ENCODE data around the gene RPS27L. TPM values are rescaled to one million over a fixed set of nuclear protein-coding genes. Genes with fewer than 3 reads are reported as not detected.

Gene RPS27L
- total RNA-seq, 1 donor from 2014 or later, result 77.8 TPM

- no peak for DNase-seq (ENCODE audit: low spot score)
These were observed 31.1 kb upstream of the RPS27L start for GRCh38 chr15:63188247-63188925.

GRCh38 chr15:63187589-63188226 is 30.4 kb upstream of the RPS27L start:
- no peak for DNase-seq (ENCODE audit: low spot score)

DNA sequence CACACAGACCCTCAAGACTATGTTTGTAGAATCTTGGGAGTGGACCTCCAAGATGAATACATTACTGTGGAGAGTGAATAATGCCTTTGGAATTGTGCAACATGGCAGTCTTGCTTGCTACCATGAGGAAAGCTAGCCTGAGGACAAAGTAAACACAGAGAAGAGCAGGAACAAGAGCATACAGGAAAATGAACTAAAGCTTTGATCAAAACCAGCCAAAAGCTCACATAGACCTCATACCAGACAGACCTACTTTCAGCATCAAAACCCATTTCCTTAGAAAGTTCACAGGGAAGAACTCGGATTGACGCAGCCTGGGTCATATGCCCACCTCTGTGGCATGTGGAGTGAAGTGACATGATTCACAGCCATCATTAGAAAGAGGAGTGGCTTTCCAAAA is 28.8 kb upstream of the RPS27L start:
- no peak for DNase-seq (ENCODE audit: low spot score)

DNA sequence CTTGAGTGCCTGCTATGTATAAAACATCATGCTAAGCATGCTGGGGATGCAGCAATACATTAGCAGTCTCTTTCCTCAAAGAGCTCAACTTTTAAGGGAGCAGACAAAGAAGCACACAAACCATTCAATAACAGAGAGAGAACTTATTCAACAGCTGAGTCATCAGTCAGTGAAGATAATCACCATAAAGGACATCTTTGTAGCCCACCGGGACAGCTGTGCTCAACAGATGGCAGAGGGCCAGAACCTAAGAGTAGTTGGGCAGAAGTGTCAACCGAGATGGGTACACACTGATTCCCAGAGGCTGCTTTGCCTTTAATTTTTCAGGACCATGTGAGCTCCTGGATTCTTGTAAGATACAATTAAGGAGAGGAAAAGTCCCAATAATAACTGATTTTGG is 27.9 kb upstream of the RPS27L start:
- no peak for DNase-seq (ENCODE audit: low spot score)

- no peak for DNase-seq (ENCODE audit: low spot score)
These were observed 24.4 kb upstream of the RPS27L start for GRCh38 chr15:63181648-63182047.

GRCh38 chr15:63180746-63181145 is 23.5 kb upstream of the RPS27L start:
- no peak for DNase-seq (ENCODE audit: low spot score)

- no peak for DNase-seq (ENCODE audit: low spot score)
These were observed 20.8 kb upstream of the RPS27L start for GRCh38 chr15:63178034-63178433.

- no peak for DNase-seq (ENCODE audit: low spot score)
These were observed 19.0 kb upstream of the RPS27L start for GRCh38 chr15:63176302-63176701.

DNA sequence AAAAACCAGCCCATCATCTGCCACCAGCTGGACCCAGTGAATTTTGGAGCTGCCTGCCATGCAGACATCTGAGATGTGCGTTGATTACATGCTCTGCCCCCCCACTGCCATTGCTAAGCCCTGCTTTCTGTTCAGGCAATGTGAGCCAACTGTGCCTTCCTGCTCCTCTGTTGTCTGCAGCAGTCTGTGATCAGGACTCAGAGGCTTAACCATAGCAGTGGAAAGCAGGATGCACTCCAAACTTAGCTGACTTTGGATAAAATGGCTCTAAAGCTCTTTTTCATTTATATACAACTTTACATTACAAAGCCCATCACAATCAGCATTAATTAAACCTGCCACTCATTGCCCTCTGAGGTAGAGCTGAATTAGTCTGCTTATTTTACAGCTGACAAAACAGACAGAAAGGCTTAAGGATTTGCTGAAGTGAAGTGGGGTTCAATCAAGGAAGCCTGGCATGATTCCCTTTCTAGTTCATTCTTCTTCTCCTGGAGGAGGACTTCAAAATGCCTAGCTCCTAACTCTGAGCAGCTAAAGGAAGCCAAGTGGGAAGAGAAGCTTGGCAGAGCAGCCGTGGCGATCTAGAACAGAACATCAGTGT is 15.7 kb upstream of the RPS27L start:
- DNase-seq (ENCODE audit: low spot score), result peak; percentile 65

GRCh38 chr15:63172376-63172775 is 15.1 kb upstream of the RPS27L start:
- DNase-seq (ENCODE audit: low spot score), result no peak

DNA sequence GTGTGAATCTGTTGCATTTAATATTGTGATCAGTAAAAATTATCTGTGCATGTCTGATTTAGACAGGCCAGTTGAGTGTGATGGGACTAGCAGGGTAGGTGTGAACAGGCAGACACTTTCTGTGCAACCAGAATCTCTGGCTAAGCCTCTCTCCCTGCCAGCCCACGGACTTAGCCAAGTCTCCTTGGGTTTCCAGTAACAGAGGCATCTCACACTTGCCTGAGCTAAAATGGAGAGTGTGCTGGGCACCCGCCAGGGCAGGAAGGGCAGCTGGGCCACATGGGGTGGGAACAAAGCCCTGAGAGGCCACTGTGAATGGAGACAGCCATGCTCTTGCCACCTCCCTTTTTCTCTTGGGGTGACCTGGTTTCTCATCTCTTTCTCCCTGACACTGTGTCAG is 12.5 kb upstream of the RPS27L start:
- DNase-seq (ENCODE audit: low spot score), result no peak

DNA sequence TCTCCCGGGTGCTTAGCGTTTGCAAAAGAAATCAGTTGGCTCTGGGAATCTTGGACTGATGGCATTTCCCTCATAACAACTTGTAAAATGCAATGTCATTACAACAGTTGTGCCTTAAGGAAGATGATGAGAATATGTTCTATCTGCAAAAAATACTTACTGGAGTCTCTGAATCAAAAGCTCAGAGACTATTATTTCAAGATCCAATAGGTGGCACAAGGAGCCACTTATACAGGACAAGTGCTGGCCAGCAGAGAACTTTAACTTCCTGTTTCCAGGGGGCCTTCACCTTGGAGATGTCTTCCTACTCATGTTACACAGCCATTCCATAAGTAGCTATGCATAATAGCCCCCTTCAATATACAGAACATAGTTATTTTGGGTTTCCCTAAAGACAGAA is 8.9 kb upstream of the RPS27L start:
- DNase-seq (ENCODE audit: low spot score), result no peak

- no peak for DNase-seq (ENCODE audit: low spot score)
These were observed 8.0 kb upstream of the RPS27L start for GRCh38 chr15:63165166-63165859.

GRCh38 chr15:63163217-63163616 is 5.9 kb upstream of the RPS27L start:
- no peak for DNase-seq (ENCODE audit: low spot score)

DNA sequence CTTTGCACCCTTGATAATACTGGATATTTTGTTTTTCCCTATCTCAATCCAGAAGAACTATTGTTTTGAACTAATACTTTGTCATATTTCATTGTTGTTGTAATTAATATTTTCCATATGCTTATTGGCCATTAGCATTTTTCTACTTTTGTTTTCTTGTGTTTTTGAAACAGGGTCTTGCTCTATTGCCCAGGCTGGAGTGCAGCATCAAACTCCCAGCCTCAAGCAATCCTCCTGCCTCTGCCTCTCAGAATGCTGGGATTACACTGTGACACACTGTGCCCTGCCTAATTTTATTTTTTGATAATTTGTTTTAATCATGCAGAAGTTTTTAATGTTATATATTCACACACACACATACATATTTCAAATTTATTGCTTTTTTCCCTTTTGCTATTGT is 3.4 kb upstream of the RPS27L start:
- DNase-seq (ENCODE audit: low spot score), result no peak

DNA sequence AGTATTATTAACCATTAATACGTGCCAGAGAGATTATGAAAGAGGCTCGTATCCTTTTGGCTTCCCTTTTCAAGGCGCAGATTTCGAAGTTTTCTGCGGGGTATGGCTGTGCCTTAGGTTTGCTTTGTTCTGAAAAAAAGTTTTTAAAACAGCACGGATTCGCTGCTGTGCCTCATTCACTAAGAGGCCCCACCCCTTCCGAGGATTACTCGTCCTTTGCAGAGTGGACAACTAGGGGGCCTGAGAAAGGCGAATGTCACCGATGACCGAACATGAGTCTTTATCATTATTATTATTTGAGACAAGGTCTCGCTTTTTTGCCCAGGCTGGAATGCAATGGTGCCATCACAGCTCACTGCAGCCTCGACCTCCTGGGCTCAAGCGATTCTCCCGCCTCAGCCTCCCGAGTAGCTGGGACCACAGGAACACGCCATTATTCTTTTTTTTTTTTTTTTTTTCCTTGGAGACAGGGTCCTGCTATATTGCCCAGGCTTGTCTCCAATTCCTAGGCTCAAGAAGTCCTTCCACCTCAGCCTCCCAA is 684 bp upstream of the RPS27L start:
- peak; percentile 87 for DNase-seq (ENCODE audit: low spot score)

- peak; percentile 63 for DNase-seq (ENCODE audit: low spot score)
These were observed 541 bp downstream of the RPS27L start for GRCh38 chr15:63156755-63157117.

GRCh38 chr15:63156086-63156710 is 1.1 kb downstream of the RPS27L start:
- DNase-seq (ENCODE audit: low spot score), result peak; percentile 9

- DNase-seq (ENCODE audit: low spot score), result no peak
These were observed 1.8 kb downstream of the RPS27L start for GRCh38 chr15:63155486-63155885.

- no peak for DNase-seq (ENCODE audit: low spot score)
These were observed 5.6 kb downstream of the RPS27L start for GRCh38 chr15:63151665-63152064.

DNA sequence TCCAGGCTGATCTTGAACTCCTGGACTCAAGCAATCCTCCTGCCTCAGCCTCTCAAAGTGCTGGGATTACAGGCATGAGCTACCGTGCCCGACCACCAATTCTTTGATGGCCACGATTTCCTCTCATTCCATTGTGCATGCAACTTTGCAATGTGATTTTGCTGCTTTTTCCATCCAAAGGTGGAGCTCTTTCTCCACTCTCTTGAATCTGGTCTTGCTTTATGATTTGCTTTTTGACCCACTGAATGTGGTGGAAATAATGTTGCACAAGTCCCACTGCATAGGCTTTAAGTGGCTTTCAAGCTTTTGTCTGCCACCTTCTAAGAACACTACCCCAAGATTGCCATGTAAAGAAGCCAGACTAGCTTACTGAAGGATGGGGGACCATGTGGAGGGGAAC is 10.6 kb downstream of the RPS27L start:
- DNase-seq (ENCODE audit: low spot score), result peak; percentile 20

GRCh38 chr15:63145426-63145825 is 11.9 kb downstream of the RPS27L start:
- no peak for DNase-seq (ENCODE audit: low spot score)

Measured in umbilical cord (tissue), 2 donors.